Kidney (tissue), 22 donors: Measurements from ENCODE around the gene GALNS. TPM values are rescaled to one million over a fixed set of nuclear protein-coding genes. Genes with fewer than 3 reads are reported as not detected.

Source experiments
- DNase-seq, 5 donors: peaks; one replicate each; pipeline ENCODE4 v3.0.0-alpha.2; 2013 to 2020
- FAIRE-seq: peaks from 2 replicates; lab custom pipeline; 2012; peaks lifted over from hg19 to GRCh38; lab: Jason Lieb, UNC
- H3K27ac ChIP-seq, 2 donors: one replicate each; pipeline ENCODE4 v1.7.0; 2013; ENCODE audit warnings: low read depth in 2 of 2, low read length in 2 of 2, inconsistent platforms in 1 of 2
- H3K27me3 ChIP-seq: one replicate; pipeline ENCODE4 v1.7.1; 2013; ENCODE audit warnings: low read length, inconsistent platforms; ENCODE audit not compliant: control insufficient read depth, insufficient read depth
- H3K36me3 ChIP-seq, 3 donors: one replicate each; pipeline versions ENCODE4 v1.7.0 to v1.7.1; 2013; ENCODE audit warnings: low read length in 3 of 3, control low read depth in 1 of 3, inconsistent platforms in 1 of 3; ENCODE audit not compliant: insufficient read depth in 3 of 3, control insufficient read depth in 2 of 3
- H3K4me1 ChIP-seq, 3 donors: one replicate each; pipeline versions ENCODE4 v1.7.0 to v1.7.1; 2013; ENCODE audit warnings: low read length in 3 of 3, inconsistent platforms in 1 of 3, low read depth in 1 of 3; ENCODE audit not compliant: control insufficient read depth in 2 of 3, insufficient read depth in 2 of 3
- H3K4me3 ChIP-seq, 3 donors: one replicate each; pipeline versions ENCODE4 v1.7.0 to v1.8.1; 2013; ENCODE audit warnings: low read length in 3 of 3, control low read depth in 1 of 3, inconsistent platforms in 1 of 3
- H3K9ac ChIP-seq, 3 donors: one replicate each; pipeline versions ENCODE4 v1.7.0 to v1.7.1; 2013; ENCODE audit warnings: low read length in 3 of 3, control low read depth in 1 of 3, inconsistent platforms in 1 of 3
- H3K9me3 ChIP-seq, 3 donors: one replicate each; pipeline versions ENCODE4 v1.7.0 to v1.7.1; 2013; ENCODE audit warnings: low read length in 3 of 3, control low read depth in 1 of 3, inconsistent platforms in 1 of 3; ENCODE audit not compliant: control insufficient read depth in 2 of 3, insufficient read depth in 1 of 3
- CTCF ChIP-seq: IDR thresholded peaks from 3 replicates; pipeline ENCODE4 v1.5.1; 2012; ENCODE audit warnings: mild to moderate bottlenecking, moderate library complexity, borderline replicate concordance; ENCODE audit not compliant: insufficient read depth; ENCODE audit errors: extremely low read depth
- intact Hi-C: fragments of 100-400 bp; cut with DNase I; formaldehyde crosslinking; loops from one replicate; pipeline ENCODE4 v1.11.1; 2022
- long read RNA-seq, 10 donors: library from polyadenylated mRNA in 1 of 10; unstranded in 1 of 10; transcript quantifications; one replicate each; pipeline ENCODE4 v2.0.0 and lab custom pipeline, GENCODE V29; 2021 to 2026
- polyA plus RNA-seq: library from polyadenylated mRNA; stranded (reverse); fragments of 350-450 nt; fragmentation: Illumina TruSeq; extraction: RNeasy Lipid Tissue Mini Kit (QIAGEN cat#74804); gene quantifications from one replicate; pipeline ENCODE4 v1.2.3, GENCODE V29; 2014; ENCODE audit warnings: low read depth, low replicate concordance; ENCODE audit not compliant: insufficient read depth
- total RNA-seq: library from RNA; stranded (reverse); fragmentation: NEBNext Ultra II Directional; extraction: Animal tissue kit (Norgen Biotek cat#: 25700); gene quantifications from one replicate; pipeline ENCODE4 v1.2.1, GENCODE V29; 2021
- donor health status: control.
- donor health status: control.
- donor health status: control.
- donor health status: control.
- donor health status: control.
- donor health status: DM: yes; HTN: yes; CAD: no.
- donor health status: Normal renal cell carcinoma (clear cell type).

The GALNS gene
- 37.2 TPM for total RNA-seq
- polyA plus RNA-seq: 15.8 TPM
- long read RNA-seq, donor 1, partial matches to known transcripts: 0 of 2 reads
- long read RNA-seq, donor 1, other reads (novel, unspliced or antisense): 0 of 2 reads
- long read RNA-seq, donor 2, partial matches to known transcripts: 0 of 3 reads
- long read RNA-seq, donor 2, other reads (novel, unspliced or antisense): 0 of 3 reads
- long read RNA-seq, donor 3, partial matches to known transcripts: 0 of 3 reads
- long read RNA-seq, donor 3, other reads (novel, unspliced or antisense): 0 of 3 reads
- long read RNA-seq, donor 4, partial matches to known transcripts: 0 of 2 reads
- long read RNA-seq, donor 4, other reads (novel, unspliced or antisense): 0 of 2 reads
- long read RNA-seq, donor 5: 0 reads
- long read RNA-seq, donor 6: 0 reads
- long read RNA-seq, donor 7, full-length matches to known transcripts: 5 of 16 reads
- long read RNA-seq, donor 7, partial matches to known transcripts: 4 of 16 reads
- long read RNA-seq, donor 7, other reads (novel, unspliced or antisense): 7 of 16 reads
- long read RNA-seq, donor 8, partial matches to known transcripts: 0 of 2 reads
- long read RNA-seq, donor 8, other reads (novel, unspliced or antisense): 0 of 2 reads
- long read RNA-seq, donor 9, partial matches to known transcripts: 0 of 1 reads
- long read RNA-seq, donor 9, other reads (novel, unspliced or antisense): 0 of 1 reads
- long read RNA-seq, donor 10, partial matches to known transcripts: 0 of 1 reads
- long read RNA-seq, donor 10, other reads (novel, unspliced or antisense): 0 of 1 reads

GRCh38 chr16:88856828-88857727, at the start of gene GALNS, which contains the start of gene TRAPPC2L:
GALNS (minus strand) TSS chr16:88856947; CDS start chr16:88856877, 70 bp downstream.
TRAPPC2L (plus strand) TSS chr16:88857127; CDS start chr16:88857151, 24 bp downstream.
- Histone ChIP-seq H3K9ac (peak within 1 kb of the TSS; percentile 57 to 91 (median 60)), H3K36me3 (peaks cover 2 to 23% (median 3%) of the 10 kb centered on the region in 3 donors), H3K9me3 (no peaks in the 10 kb centered on the region), H3K27ac (peak within 1 kb of the TSS in 1 of 2 donors; percentile 67), H3K4me3 (peak within 1 kb of the TSS; percentile 79 to 96 (median 83)), H3K27me3 (no peaks in the 10 kb centered on the region), H3K4me1 (peaks cover 0 to 14% (median 3%) of the 10 kb centered on the region in 3 donors)
- no peak for FAIRE-seq
- DNase-seq: peak; percentile 98 to 99 (median 98)
- no peak for TF ChIP-seq CTCF
- intact Hi-C loops: no loop called here

- H3K4me3 ChIP-seq: no peak overlapping the region
- H3K9ac ChIP-seq: no peak overlapping the region
- FAIRE-seq (no peak), DNase-seq (no peak)
- no peak for TF ChIP-seq CTCF
- no peaks in the 10 kb centered on the region for H3K27me3 ChIP-seq
- no peaks in the 10 kb centered on the region for H3K9me3 ChIP-seq
- H3K36me3 ChIP-seq: no peaks in the 10 kb centered on the region
- H3K4me1 ChIP-seq: no peaks in the 10 kb centered on the region
- no peak overlapping the region for H3K27ac ChIP-seq
- intact Hi-C loops: no loop called here
Observed at GRCh38 chr16:88906020-88906419, 49.3 kb upstream of the GALNS start.

GRCh38 chr16:88905563-88905962, 48.8 kb upstream of the GALNS start:
- no peak for TF ChIP-seq CTCF
- Histone ChIP-seq H3K36me3 (no peaks in the 10 kb centered on the region), H3K4me1 (no peaks in the 10 kb centered on the region), H3K9ac (no peak overlapping the region), H3K9me3 (no peaks in the 10 kb centered on the region), H3K27ac (no peak overlapping the region), H3K27me3 (no peaks in the 10 kb centered on the region), H3K4me3 (no peak overlapping the region)
- no peak for FAIRE-seq
- intact Hi-C loops: no loop called here
- DNase-seq: no peak
